ENCODE results near the gene PPA1.

The PPA1 gene

DNA sequence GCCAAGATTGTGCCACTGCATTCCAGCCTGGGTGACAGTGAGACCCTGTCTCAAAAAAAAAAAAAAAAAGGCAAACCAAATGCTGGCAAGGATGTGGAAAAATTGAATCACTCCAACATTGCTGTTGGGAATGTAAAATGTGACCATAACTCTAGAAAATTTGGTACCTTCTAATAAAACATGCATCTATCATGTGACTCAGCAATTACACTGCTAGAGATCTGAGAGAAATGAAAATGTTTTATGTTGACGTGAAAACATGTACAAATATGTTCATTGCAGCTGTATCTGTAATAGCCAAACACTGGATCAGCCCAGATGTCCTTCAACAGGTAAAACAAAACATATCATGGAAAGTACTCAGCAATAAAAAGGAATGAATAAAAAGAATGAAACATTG, 32.1 kb downstream of the PPA1 start:
- no peaks in the 10 kb centered on the region for H3K27me3 ChIP-seq (ENCODE audit: control insufficient read depth, insufficient read depth, low read length)
- no peak overlapping the region for H3K4me3 ChIP-seq (ENCODE audit: low read depth, low read length)
- peaks cover 86% of the 10 kb centered on the region for H3K36me3 ChIP-seq (ENCODE audit: control insufficient read depth, insufficient read depth, low read length)
- no peaks in the 10 kb centered on the region for H3K9me3 ChIP-seq (ENCODE audit: control insufficient read depth, insufficient read depth, low read length)
- no peaks in the 10 kb centered on the region for H3K4me1 ChIP-seq (ENCODE audit: control insufficient read depth, insufficient read depth, low read length)
- H3K27ac ChIP-seq (ENCODE audit: low read depth, low read length): no peak overlapping the region
- no peak overlapping the region for H3K9ac ChIP-seq (ENCODE audit: low read depth, low read length)

DNA sequence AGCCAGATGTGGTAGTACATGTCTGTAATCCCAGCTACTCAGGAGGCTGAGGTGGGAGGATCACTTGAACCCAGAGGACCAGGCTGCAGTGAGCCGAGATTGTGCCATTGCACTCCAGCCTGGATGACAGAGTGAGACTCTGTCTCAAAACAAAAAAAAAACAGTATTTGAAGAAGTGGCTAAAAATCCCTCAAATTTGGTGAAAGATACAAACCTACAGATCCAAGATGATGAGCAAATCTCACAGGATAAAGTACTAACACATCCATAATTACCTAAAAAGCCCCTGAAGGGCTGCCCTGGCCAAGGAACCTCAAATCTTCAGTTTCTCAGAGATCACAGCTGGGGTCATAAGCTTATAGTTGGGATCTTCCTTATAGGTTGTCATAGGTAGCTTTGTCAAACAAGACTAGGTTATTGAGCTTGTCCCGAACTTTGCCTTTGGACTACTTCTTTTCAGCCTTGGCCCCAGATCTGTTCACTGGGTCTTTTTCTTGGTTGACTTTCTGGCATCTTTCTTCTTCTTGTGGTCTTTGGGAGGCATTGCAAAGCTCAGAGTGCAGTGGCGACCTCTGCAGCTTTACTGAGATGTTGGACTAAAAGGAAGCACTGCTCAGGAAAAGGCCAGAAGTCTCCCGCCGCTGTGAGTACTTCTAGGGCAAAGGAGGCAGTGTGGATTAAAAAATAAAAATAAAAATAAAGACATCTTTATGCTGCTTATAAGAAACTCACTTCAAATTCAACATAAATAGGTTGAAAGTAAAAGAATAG, 34.3 kb downstream of the PPA1 start:
- Histone ChIP-seq H3K27ac (ENCODE audit: low read depth, low read length) (no peak overlapping the region), H3K9me3 (ENCODE audit: control insufficient read depth, insufficient read depth, low read length) (no peaks in the 10 kb centered on the region), H3K27me3 (ENCODE audit: control insufficient read depth, insufficient read depth, low read length) (no peaks in the 10 kb centered on the region), H3K4me3 (ENCODE audit: low read depth, low read length) (no peak overlapping the region), H3K36me3 (ENCODE audit: control insufficient read depth, insufficient read depth, low read length) (peaks cover 68% of the 10 kb centered on the region), H3K4me1 (ENCODE audit: control insufficient read depth, insufficient read depth, low read length) (no peaks in the 10 kb centered on the region), H3K9ac (ENCODE audit: low read depth, low read length) (no peak overlapping the region)

DNA sequence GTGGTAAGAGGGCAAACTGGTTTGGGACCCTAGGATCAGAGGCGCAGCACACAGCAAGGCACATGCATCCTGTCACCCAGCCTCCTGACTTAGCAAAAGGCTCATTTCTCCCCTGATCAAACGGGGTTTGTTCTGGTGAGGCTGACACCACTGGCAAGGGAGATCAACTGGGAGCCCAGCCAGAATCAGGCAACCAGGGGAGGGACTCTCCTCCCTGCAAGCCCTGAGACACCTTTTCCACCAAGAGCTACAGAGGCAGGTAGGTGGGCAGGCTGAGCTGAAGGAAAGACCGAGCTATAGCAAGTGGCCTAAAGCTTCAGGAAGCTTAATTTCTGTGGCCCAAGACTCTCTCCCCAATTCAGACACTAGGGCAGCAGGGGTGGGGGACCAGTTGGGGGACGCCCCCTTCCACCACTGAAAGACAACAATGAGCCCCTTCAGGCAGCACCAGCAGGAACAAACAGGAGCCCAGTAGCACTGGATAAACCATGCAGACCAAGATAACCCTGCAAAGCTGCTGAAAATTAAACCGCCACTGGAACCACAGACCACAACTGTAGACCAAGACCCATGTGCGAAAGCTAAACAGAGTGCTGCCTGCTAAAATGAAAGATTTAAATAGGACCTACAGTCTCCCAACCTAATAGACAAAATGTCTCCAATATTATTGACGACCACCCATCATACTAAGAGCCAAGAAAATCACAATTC, 35.8 kb downstream of the PPA1 start:
- Histone ChIP-seq H3K27ac (ENCODE audit: low read depth, low read length) (no peak overlapping the region), H3K27me3 (ENCODE audit: control insufficient read depth, insufficient read depth, low read length) (no peaks in the 10 kb centered on the region), H3K9me3 (ENCODE audit: control insufficient read depth, insufficient read depth, low read length) (no peaks in the 10 kb centered on the region), H3K4me1 (ENCODE audit: control insufficient read depth, insufficient read depth, low read length) (no peaks in the 10 kb centered on the region), H3K36me3 (ENCODE audit: control insufficient read depth, insufficient read depth, low read length) (peaks cover 53% of the 10 kb centered on the region), H3K9ac (ENCODE audit: low read depth, low read length) (no peak overlapping the region), H3K4me3 (ENCODE audit: low read depth, low read length) (no peak overlapping the region)

DNA sequence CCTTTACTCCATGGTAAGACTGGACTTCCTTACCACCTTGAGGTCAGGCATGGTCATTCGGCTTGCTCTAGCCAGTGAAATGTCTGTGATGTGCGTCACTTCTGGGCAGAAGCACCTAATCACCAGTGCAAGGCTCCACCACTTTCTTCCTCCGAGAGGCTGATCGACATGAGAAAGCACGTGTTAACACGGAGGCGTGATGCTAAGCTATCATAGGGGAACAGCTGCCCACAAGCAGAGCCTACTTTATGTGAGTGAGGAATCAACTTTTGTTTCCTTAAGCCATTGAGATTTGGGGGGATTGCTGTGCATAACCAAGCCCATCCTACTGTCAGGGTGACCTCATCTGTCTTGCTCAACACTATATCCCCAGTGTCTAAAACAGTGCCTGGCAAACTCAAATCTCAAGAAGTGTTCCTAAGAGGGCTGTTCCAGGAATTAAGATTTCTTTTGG, 39.8 kb downstream of the PPA1 start:
- Histone ChIP-seq H3K36me3 (ENCODE audit: control insufficient read depth, insufficient read depth, low read length) (peaks cover 15% of the 10 kb centered on the region), H3K27me3 (ENCODE audit: control insufficient read depth, insufficient read depth, low read length) (no peaks in the 10 kb centered on the region), H3K4me3 (ENCODE audit: low read depth, low read length) (no peak overlapping the region), H3K9me3 (ENCODE audit: control insufficient read depth, insufficient read depth, low read length) (no peaks in the 10 kb centered on the region), H3K9ac (ENCODE audit: low read depth, low read length) (no peak overlapping the region), H3K27ac (ENCODE audit: low read depth, low read length) (no peak overlapping the region), H3K4me1 (ENCODE audit: control insufficient read depth, insufficient read depth, low read length) (no peaks in the 10 kb centered on the region)

DNA sequence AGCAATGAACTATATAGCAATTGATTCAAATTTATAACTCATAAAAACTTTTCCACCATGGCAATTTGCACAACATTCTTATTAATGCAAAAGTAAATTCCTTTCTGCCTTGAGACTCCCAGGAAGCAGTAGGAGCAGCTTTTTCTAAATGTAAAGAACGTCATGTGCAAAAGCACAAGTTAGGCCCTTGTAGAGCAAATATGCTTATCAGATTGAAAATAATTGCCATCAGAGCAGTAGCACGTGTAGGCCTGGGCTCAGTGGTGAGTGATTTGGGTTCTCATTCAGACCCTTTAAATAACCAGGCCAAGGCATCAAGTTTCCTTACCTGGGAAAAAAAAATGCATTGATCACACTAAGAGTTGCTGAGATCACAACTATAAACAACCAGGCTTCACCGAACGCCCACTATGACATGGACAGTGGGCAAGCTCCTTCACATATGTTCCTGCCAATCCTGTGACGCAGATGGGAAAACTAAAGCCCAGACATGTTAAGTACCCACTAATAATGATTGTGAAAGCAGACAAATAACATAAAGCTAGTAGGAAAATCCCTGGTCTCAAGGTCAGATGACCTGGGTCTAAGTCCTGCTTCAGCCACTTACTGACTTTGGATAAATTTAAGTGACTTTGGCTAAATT, 40.8 kb downstream of the PPA1 start:
- H3K4me1 ChIP-seq (ENCODE audit: control insufficient read depth, insufficient read depth, low read length): no peaks in the 10 kb centered on the region
- peaks cover 9% of the 10 kb centered on the region; the same call in 1 of the 2 replicates for H3K36me3 ChIP-seq (ENCODE audit: control insufficient read depth, insufficient read depth, low read length)
- no peaks in the 10 kb centered on the region for H3K9me3 ChIP-seq (ENCODE audit: control insufficient read depth, insufficient read depth, low read length)
- no peak overlapping the region for H3K9ac ChIP-seq (ENCODE audit: low read depth, low read length)
- no peaks in the 10 kb centered on the region for H3K27me3 ChIP-seq (ENCODE audit: control insufficient read depth, insufficient read depth, low read length)
- H3K4me3 ChIP-seq (ENCODE audit: low read depth, low read length): no peak overlapping the region
- no peak overlapping the region for H3K27ac ChIP-seq (ENCODE audit: low read depth, low read length)

DNA sequence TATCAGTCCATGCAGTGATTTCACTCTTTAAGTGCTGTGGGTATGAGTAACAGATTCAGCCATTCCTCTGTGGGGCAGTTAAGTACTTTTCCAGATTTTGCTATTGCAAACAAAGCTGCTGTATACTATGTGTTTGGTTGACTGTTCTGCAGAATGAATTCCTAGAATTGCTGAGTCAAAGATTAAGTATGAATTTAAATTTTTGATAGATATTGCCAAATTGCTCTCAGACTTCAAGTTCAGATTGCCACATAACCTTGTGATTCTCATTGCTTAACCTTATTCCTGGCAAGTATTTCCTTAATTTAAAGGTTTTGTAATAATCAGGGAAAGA, 41.3 kb downstream of the PPA1 start:
- Histone ChIP-seq H3K9me3 (ENCODE audit: control insufficient read depth, insufficient read depth, low read length) (no peaks in the 10 kb centered on the region), H3K36me3 (ENCODE audit: control insufficient read depth, insufficient read depth, low read length) (peaks cover 6% of the 10 kb centered on the region; the same call in 1 of the 2 replicates), H3K9ac (ENCODE audit: low read depth, low read length) (no peak overlapping the region), H3K4me3 (ENCODE audit: low read depth, low read length) (no peak overlapping the region), H3K4me1 (ENCODE audit: control insufficient read depth, insufficient read depth, low read length) (no peaks in the 10 kb centered on the region), H3K27me3 (ENCODE audit: control insufficient read depth, insufficient read depth, low read length) (no peaks in the 10 kb centered on the region), H3K27ac (ENCODE audit: low read depth, low read length) (no peak overlapping the region)

DNA sequence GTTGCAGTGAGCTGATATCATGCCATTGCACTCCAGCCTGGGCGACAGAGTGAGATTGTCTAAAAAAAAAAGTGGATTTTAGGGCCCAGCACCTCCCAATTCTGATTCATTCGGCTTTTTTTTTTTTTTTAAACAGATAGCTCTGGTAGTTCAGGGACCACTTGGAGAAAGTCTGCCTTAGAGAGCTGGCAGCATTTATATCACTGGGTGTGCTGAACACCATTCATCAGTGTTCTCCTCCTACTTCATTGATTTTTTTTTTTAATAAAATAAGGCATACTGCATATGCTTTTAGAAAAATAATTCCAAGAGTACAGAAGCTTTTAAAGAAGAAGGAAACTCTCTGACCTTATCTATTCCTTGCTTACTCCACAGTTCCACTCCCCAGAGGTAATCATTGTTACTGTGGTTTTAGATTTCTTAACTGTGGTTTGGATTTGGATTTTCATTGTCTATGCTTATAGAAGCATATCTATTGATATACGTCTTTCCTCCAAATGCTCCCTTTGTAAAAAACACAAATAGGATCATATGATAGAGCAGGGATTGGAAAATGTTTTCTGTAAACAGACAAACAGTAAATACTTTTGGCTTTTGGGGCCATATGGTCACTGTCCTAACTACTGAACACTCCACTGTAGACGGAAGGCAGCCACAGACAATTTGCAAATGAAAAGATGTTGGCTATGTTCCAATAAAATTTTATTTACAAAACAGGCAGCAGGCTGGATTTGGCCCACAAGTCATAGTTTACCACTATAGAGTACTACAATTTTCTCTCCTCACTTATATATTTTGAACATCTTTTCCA, 41.9 kb downstream of the PPA1 start:
- no peaks in the 10 kb centered on the region for H3K27me3 ChIP-seq (ENCODE audit: control insufficient read depth, insufficient read depth, low read length)
- no peak overlapping the region for H3K9ac ChIP-seq (ENCODE audit: low read depth, low read length)
- no peaks in the 10 kb centered on the region for H3K9me3 ChIP-seq (ENCODE audit: control insufficient read depth, insufficient read depth, low read length)
- peaks cover 6% of the 10 kb centered on the region; the same call in 1 of the 2 replicates for H3K36me3 ChIP-seq (ENCODE audit: control insufficient read depth, insufficient read depth, low read length)
- no peak overlapping the region for H3K27ac ChIP-seq (ENCODE audit: low read depth, low read length)
- H3K4me3 ChIP-seq (ENCODE audit: low read depth, low read length): no peak overlapping the region
- H3K4me1 ChIP-seq (ENCODE audit: control insufficient read depth, insufficient read depth, low read length): no peaks in the 10 kb centered on the region

DNA sequence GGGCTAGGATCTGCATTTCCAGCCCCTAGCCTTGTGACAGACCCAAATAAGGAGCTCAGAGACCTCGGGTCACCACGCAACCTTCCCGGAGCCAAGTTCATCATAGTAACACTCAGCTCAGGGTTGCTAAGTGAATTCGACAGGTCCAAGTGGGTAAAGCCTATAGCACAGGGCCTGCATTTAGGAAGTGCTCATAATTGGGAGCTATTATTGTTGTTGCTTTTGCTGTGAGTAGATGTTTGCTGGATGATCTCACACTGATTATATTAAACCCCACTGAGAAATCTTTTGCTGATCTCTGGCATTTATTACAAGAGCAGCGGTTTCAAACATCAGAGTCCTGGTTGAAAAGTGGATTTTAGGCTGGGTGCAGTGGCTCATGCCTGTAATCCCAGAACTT, 42.6 kb downstream of the PPA1 start:
- no peaks in the 10 kb centered on the region for H3K27me3 ChIP-seq (ENCODE audit: control insufficient read depth, insufficient read depth, low read length)
- H3K9ac ChIP-seq (ENCODE audit: low read depth, low read length): no peak overlapping the region
- no peak overlapping the region for H3K4me3 ChIP-seq (ENCODE audit: low read depth, low read length)
- H3K36me3 ChIP-seq (ENCODE audit: control insufficient read depth, insufficient read depth, low read length): no peaks in the 10 kb centered on the region
- H3K4me1 ChIP-seq (ENCODE audit: control insufficient read depth, insufficient read depth, low read length): no peaks in the 10 kb centered on the region
- no peak overlapping the region for H3K27ac ChIP-seq (ENCODE audit: low read depth, low read length)
- no peaks in the 10 kb centered on the region for H3K9me3 ChIP-seq (ENCODE audit: control insufficient read depth, insufficient read depth, low read length)

DNA sequence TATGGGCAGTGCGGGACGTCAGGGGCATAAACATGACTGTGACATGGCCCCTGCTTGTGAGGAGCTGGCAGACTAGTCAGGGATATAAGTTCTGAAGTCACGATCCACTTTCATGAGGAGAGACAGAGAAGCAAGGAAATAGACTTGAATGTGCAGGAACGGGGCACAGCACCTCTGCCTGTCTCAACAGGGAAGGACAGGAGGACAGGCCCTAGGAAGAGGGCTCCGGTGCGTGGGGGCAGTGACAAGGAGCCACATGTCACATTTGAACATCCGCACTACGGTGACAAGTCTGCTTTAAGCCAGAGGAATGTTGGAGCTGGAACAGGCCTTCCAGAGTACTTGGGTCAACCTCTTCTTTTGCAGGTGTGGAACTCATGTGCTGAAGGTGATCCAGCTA, 43.1 kb downstream of the PPA1 start:
- Histone ChIP-seq H3K27me3 (ENCODE audit: control insufficient read depth, insufficient read depth, low read length) (no peaks in the 10 kb centered on the region), H3K9ac (ENCODE audit: low read depth, low read length) (no peak overlapping the region), H3K36me3 (ENCODE audit: control insufficient read depth, insufficient read depth, low read length) (no peaks in the 10 kb centered on the region), H3K4me1 (ENCODE audit: control insufficient read depth, insufficient read depth, low read length) (no peaks in the 10 kb centered on the region), H3K27ac (ENCODE audit: low read depth, low read length) (no peak overlapping the region), H3K9me3 (ENCODE audit: control insufficient read depth, insufficient read depth, low read length) (no peaks in the 10 kb centered on the region), H3K4me3 (ENCODE audit: low read depth, low read length) (no peak overlapping the region)

DNA sequence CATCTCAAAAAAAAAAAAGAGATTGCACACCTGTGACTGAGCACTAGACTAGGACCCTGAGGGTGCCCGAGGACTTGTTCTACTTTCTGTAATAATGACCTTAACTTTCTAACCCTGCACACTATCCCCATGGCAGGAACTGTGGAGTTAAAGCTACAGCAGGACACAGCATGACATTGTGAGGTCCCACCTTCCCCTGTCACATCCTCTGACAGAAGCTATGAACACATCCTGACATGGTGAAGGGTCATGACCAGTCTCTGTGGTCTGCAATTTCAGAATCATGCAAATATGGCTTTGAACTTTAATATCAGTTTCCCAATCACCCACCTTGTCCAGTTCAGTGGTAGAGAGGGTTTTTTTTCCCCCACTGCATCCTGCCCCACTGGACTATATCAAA, 44.5 kb downstream of the PPA1 start:
- no peaks in the 10 kb centered on the region for H3K4me1 ChIP-seq (ENCODE audit: control insufficient read depth, insufficient read depth, low read length)
- no peaks in the 10 kb centered on the region for H3K36me3 ChIP-seq (ENCODE audit: control insufficient read depth, insufficient read depth, low read length)
- no peak overlapping the region for H3K27ac ChIP-seq (ENCODE audit: low read depth, low read length)
- H3K27me3 ChIP-seq (ENCODE audit: control insufficient read depth, insufficient read depth, low read length): no peaks in the 10 kb centered on the region
- no peak overlapping the region for H3K9ac ChIP-seq (ENCODE audit: low read depth, low read length)
- no peaks in the 10 kb centered on the region for H3K9me3 ChIP-seq (ENCODE audit: control insufficient read depth, insufficient read depth, low read length)
- no peak overlapping the region for H3K4me3 ChIP-seq (ENCODE audit: low read depth, low read length)
